ENCODE data around the gene ADARB2.

ADARB2 gene

GRCh38 chr10:1293636-1294435 is 443.5 kb downstream of the ADARB2 start:
- no peak for DNase-seq

GRCh38 chr10:1293157-1293556 is 444.2 kb downstream of the ADARB2 start:
- DNase-seq: no peak

GRCh38 chr10:1292611-1293031 is 444.7 kb downstream of the ADARB2 start:
- DNase-seq: no peak

- no peak for DNase-seq
Observed at GRCh38 chr10:1291178-1292090, 445.9 kb downstream of the ADARB2 start.

GRCh38 chr10:1290071-1290471 is 447.3 kb downstream of the ADARB2 start:
- no peak for DNase-seq

- no peak for DNase-seq
Observed at GRCh38 chr10:1289591-1289990, 447.7 kb downstream of the ADARB2 start.

DNA sequence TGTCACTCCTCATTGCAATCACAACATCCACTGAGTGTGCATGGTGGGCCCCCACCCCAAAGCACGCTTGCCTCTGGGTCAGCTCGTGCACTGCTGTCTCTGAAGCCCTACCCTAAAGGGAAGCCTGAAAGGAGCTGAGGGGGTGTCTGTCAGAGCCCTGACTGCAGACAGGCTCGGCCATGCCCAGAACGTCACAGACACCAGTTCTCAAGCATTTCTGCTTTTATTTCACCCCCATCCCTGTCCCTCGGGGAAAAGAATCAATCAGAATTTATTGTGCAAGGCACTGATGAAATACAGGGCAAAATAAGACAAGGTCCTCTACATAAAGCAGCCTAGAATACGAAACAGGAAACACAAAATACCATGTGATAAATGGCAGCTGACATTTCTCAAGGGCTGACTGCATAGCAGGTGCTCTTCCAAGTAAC is 449.3 kb downstream of the ADARB2 start:
- DNase-seq: no peak

DNA sequence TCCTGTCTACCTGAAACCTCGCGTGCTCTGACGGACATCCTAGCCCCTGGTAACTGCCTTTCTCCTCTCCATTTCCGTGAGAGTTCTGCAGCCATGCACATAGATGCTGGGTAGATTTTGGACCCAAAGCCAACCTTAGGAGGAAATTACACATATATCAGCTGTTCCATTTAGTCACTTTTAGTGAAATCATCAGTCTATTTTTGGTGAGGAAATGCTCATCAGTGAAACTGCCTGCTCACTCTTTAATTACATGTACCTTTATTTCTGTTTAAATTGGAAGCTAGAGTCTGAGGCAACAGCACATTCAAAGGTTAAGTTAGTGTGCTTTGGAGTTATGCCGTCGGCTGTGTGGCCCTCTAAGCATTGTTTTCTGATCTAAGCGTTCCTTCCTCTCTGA is 449.8 kb downstream of the ADARB2 start:
- DNase-seq: no peak

- DNase-seq: no peak
Observed at GRCh38 chr10:1284076-1284475, 453.2 kb downstream of the ADARB2 start.

GRCh38 chr10:1281405-1281782 is 455.9 kb downstream of the ADARB2 start:
- no peak for DNase-seq

DNA sequence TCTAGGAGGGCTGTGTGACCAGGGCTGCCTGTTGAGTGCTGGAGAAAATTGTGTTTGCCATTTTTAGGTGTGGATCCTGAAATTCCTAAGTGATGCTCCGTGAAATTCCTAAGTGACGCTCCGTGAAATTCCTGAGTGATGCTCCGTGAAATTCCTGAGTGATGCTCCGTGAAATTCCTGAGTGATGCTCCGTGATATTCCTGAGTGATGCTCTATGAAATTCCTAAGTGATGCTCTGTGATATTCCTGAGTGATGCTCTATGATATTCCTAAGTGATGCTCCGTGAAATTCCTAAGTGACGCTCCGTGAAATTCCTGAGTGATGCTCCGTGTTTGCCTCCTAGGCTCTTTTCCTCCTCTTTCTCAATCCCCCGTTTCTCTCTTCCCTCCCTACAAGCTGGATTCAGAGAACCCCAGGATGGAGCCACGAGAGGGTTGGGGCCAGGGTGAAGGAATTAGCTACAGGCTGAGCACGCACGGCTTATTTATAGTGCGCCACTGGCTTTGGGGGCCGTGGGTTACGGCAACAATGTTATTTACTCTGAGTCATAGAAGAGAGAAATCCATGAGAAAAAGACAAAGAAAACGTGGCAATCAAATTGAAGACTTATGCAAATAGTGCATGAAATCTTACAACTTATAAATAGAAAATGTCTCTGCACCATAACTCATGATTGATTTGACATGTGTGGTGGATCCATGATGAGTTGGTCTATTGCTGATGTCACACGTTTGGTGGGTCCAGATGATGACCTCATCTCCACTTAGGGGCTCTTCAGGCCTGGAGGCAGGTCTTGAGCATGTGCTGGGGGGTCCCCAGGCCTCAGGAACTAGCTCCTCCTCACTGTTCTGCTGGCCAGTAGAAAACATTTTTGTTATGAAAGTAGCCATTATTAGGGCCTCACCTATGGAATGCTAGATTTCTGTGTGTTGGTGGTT is 456.6 kb downstream of the ADARB2 start:
- DNase-seq: no peak

DNA sequence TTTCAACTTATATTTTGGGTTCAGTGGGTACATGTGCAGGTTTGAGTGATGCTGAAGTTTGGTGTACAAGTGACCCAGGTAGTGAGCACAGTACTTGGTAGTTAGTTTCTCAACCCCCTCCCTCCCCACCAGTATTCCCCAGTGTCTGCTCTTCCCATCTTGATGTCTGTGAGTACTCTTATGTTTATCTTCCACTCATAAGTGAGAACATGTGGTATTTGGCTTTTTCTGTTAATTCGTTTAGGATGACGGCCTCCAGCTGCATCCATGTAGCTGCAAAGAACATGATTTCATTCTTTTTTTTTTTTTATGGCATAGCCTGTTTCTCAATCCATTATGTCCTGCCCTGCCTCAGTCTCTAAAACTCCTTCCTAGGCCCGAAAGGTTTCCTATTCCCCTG is 459.0 kb downstream of the ADARB2 start:
- no peak for DNase-seq

- DNase-seq: no peak
Observed at GRCh38 chr10:1274701-1275544, 462.4 kb downstream of the ADARB2 start.

GRCh38 chr10:1274111-1274661 is 463.1 kb downstream of the ADARB2 start:
- DNase-seq: no peak

DNA sequence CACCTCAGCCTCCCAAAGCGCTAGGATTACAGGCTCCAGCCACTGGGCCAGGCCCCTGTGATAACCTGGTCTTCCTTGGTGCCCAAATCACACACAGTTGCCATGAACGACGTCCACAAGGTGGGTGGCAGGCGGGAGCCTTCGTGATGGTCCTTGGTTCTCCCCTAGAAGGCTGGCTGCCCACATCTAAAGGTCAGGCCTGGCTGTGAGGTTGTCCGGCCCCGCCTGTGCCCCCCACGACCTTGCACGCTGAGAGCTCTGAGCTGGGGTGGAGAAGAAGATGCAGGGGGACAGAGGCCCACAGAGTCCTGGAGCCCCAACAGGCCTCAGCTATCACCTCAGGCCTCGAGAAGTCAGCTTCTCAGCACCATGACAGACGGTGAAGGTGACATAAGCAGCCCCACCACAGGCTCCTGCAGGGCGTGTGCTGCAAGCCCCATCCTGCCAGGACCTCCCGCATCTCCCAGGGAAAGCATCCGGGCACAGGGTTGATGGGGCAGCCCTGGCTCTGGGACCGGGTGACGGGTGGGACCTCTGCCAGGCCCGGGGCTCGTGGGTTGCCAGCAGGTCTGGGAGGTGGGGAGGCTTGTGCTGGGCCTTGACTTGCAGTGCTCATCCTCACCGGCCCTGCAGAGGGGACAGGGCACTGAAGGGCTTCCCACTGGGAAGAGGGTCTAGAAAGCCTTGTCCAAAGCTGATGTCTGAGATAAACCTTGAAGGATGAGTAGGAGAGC is 463.8 kb downstream of the ADARB2 start:
- no peak for DNase-seq

DNA sequence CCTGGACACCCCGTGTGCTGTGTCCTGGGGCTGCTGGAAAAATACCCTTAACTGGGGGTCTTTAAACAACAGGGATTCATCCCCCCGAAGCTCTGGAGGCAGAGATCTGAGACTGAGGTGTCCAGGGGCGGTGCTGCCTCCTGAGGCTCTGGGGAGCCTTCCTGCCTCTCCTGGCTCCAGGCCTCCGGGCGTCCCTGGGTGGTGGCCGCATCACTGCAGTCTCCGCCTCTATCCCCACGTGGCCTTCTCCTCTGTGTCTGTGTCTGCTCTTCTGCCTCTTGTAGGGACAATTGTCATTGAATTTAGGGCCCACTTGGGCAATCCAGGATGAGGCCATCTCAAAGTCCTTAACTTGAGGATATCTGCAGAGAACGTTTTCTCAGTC is 464.6 kb downstream of the ADARB2 start:
- no peak for DNase-seq

DNA sequence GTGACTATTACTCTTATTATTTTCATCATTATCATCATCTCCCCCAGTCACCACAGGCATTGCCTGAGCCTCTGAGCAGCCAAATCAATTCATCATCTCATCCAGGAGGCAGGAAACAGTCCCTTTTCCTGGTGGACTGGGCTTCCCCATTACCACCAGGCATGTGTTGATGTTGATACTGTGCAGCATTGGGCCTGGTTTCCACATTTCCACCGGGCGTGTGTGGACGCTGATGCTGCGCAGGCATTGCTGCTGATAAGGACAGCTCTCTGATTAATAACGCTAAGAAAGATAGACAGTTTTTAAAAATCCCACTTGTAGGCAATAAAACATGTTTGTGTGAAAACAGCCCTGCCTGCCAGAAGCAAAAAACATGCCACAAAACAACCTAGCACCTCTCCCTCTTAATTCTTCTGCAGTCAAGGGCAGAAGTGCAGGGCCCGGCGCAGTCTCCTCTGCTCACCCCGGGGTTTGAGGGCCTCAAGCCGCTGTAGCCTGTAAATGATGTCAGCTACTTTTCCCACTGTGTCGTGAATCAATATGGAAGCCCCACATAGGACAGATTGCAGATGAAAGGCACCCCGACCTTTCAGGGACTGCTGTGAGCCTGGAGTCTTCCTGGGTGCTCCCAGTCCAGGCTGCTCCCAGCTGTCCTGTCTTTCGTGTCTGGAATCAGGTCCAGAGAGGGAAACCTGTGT is 465.1 kb downstream of the ADARB2 start:
- DNase-seq: no peak

DNA sequence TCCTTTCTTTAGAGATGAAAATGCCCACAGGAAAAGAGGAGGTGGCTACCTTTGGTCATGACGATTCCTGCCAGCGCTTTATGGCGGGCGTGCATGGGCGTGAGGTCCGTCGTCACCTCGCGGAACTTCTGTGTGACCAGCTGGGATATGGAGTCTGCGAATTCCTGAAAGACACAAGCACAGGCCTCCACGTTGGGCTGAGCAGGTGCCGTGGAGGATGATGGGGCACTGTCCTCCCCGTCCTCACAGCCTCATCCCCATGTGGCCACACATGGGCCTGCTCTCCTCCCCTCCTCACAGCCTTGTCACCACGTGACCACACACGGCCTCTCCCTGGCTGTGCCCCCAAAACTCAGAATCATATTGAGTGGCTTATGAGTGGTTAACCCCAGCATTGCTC is 466.4 kb downstream of the ADARB2 start:
- DNase-seq: no peak

- no peak for DNase-seq
Observed at GRCh38 chr10:1270490-1270889, 466.8 kb downstream of the ADARB2 start.

DNA sequence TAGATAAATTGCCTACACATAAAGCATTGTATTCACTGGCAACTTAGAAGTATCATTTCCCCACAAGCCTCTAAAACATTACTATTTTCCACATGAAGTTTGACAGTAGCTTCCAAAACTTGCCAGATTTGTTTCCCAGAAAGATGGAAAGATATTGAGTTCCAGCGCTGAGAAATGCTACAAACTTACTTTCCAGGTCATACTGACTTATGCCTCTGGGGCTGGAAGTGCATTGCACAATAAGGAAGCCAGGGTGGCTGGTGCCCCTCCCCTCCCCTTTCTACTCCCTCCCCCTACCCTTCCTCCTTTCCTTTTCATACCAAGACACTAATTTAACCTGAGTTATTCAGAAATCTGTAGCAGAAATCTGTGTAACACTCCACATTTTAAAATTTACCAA is 468.5 kb downstream of the ADARB2 start:
- no peak for DNase-seq

Data from CD4-positive, alpha-beta T cell treated with Interleukin-1 beta for 1 hour (primary cell).